T-cell (primary cell): ENCODE measurements around the gene SPSB2. TPM values are rescaled to one million over a fixed set of nuclear protein-coding genes. Genes with fewer than 3 reads are reported as not detected.
"Not testable (repeated sequence)": the region's sequence is repeated elsewhere in the genome, so short reads cannot be mapped to it uniquely, and the experiment has no call there.

Source experiments
- ATAC-seq, 4 experiments: fragments of 200-7000 bp in 3 of 4; fragments of 150-1000 bp in 1 of 4; cut with Tn5 transposase; replicated peaks in 1 of 4; 1 replicate in 3 of 4; 2 replicates in 1 of 4; pipeline ENCODE4 v1.10.0; 2021; ENCODE audit warnings: moderate library complexity in 3 of 4, mild to moderate bottlenecking in 2 of 4, moderate number of reproducible peaks in 1 of 4
- CTCF ChIA-PET, 2 donors: fragments of 300-600 bp; sonication (Branson Sonifier 250); formaldehyde crosslinking; loops; one replicate each; lab custom pipeline; 2022; ENCODE audit warnings: antibody characterized with exemption in 2 of 2; lab: Charles Lee
- POLR2A ChIA-PET, 2 donors: fragments of 300-600 bp; sonication (Branson Sonifier 250); formaldehyde crosslinking; loops; one replicate each; lab custom pipeline; 2022; ENCODE audit warnings: antibody characterized with exemption in 2 of 2; lab: Charles Lee
- DNase-seq, 35 experiments: peaks; one replicate each; pipeline versions ENCODE4 v3.0.0 to v3.0.0-alpha.2; 2013 to 2023
- H3K27ac ChIP-seq: one replicate; pipeline ENCODE4 v1.5.1; 2013; ENCODE audit warnings: low read length
- H3K27me3 ChIP-seq, 2 experiments: replicated peaks in 1 of 2; 1 replicate in 1 of 2; 2 replicates in 1 of 2; pipeline versions ENCODE4 v1.6.1 to v1.7.0; 2013; ENCODE audit warnings: low read length in 1 of 2, mixed read lengths in 1 of 2; ENCODE audit not compliant: control insufficient read depth in 2 of 2, insufficient read depth in 2 of 2; ENCODE audit errors: extremely low read depth in 1 of 2
- H3K36me3 ChIP-seq, 2 donors: 1 replicate in 1 of 2; 2 replicates in 1 of 2; pipeline versions ENCODE4 v1.6.1 to v1.7.0; 2013; ENCODE audit warnings: low read length in 1 of 2; ENCODE audit not compliant: control insufficient read depth in 2 of 2, insufficient read depth in 1 of 2; ENCODE audit errors: extremely low read depth in 1 of 2
- H3K4me1 ChIP-seq, 2 experiments: 1 replicate in 1 of 2; 2 replicates in 1 of 2; pipeline versions ENCODE4 v1.6.1 to v1.7.0; 2013; ENCODE audit warnings: low read length in 2 of 2, mixed read lengths in 1 of 2; ENCODE audit not compliant: insufficient read depth in 2 of 2, control insufficient read depth in 1 of 2; ENCODE audit errors: extremely low read depth in 1 of 2
- H3K4me3 ChIP-seq, 2 donors: 1 replicate in 1 of 2; 2 replicates in 1 of 2; pipeline versions ENCODE4 v1.5.1 to v1.7.0; 2013; ENCODE audit warnings: mild to moderate bottlenecking in 2 of 2, low read length in 1 of 2, moderate library complexity in 1 of 2; ENCODE audit not compliant: control insufficient read depth in 1 of 2; ENCODE audit errors: extremely low read depth in 1 of 2
- H3K9me3 ChIP-seq: 2 replicates; pipeline ENCODE4 v1.7.0; 2013
- H3K27ac Mint-ChIP-seq, 2 donors: one replicate each; pipeline ENCODE4 v1.8.0; 2020 to 2021; ENCODE audit warnings: mild to moderate bottlenecking in 2 of 2, mixed read lengths in 2 of 2
- H3K27me3 Mint-ChIP-seq, 2 donors: one replicate each; pipeline ENCODE4 v1.8.0; 2021 to 2022; ENCODE audit warnings: mixed read lengths in 2 of 2
- H3K36me3 Mint-ChIP-seq: one replicate; pipeline ENCODE4 v1.8.0; 2021; ENCODE audit warnings: mixed read lengths
- H3K4me1 Mint-ChIP-seq, 3 donors: one replicate each; pipeline ENCODE4 v1.8.0; 2020 to 2022; ENCODE audit warnings: mixed read lengths in 3 of 3, mild to moderate bottlenecking in 1 of 3
- H3K4me3 Mint-ChIP-seq, 3 donors: one replicate each; pipeline ENCODE4 v1.8.0; 2020 to 2022; ENCODE audit warnings: mild to moderate bottlenecking in 3 of 3, mixed read lengths in 3 of 3, moderate library complexity in 3 of 3
- H3K9me3 Mint-ChIP-seq, 3 donors: one replicate each; pipeline ENCODE4 v1.8.0; 2020 to 2022; ENCODE audit warnings: mixed read lengths in 3 of 3
- WGBS: methylation state at CpG from one replicate; pipeline ENCODE4 v1.1.5; 2013; ENCODE audit warnings: missing lambda C conversion rate; ENCODE audit not compliant: insufficient coverage; 5-methylcytosine and 5-hydroxymethylcytosine counted together
- total RNA-seq, 35 experiments: library from RNA in 6 of 35; stranded (reverse) in 6 of 35; fragments of 120-200 nt in 1 of 35; gene quantifications; one replicate each; pipeline versions ENCODE4 v1.2.1 to v1.2.4 and lab custom pipeline; 2013 to 2026

Gene SPSB2
- total RNA-seq, 5 donors from 2014 or later (not counting 1 experiment from before 2014, with no cell fraction given): 6.2 to 25.9 (median 21.8) TPM

GRCh38 chr12:6887460-6887859 lies 14.4 kb upstream of the SPSB2 start:
- WGBS: 96% methylated on average over 4 of the region's 8 CpGs
- CTCF ChIA-PET: interaction anchor here in 1 of 2 donors (0.6 kb wide), 1 partner anchor 209 kb away, joined by 4 read pairs; no protein-coding TSS in a partner anchor

GRCh38 chr12:6886206-6886999 lies 13.3 kb upstream of the SPSB2 start:
- ChIA-PET POLR2A (interaction anchor here in 1 of 2 donors (0.8 kb wide), 1 partner anchor 813 kb away, joined by 4 read pairs; no protein-coding TSS in a partner anchor), CTCF (interaction anchor here (0.6 to 0.7 kb wide), 2 partner anchors 134 to 210 kb away, joined by 3 to 4 read pairs; no protein-coding TSS in a partner anchor)
- not testable (repeated sequence) for H3K4me3 Mint-ChIP-seq, H3K27ac ChIP-seq, H3K27me3 ChIP-seq, H3K9me3 Mint-ChIP-seq, ATAC-seq, H3K9me3 ChIP-seq, H3K4me3 ChIP-seq, DNase-seq, H3K27me3 Mint-ChIP-seq, H3K36me3 Mint-ChIP-seq, H3K27ac Mint-ChIP-seq, H3K4me1 ChIP-seq, H3K36me3 ChIP-seq
- peaks cover 8 to 10% (median 10%) of the 10 kb centered on the region in 3 donors for H3K4me1 Mint-ChIP-seq
- no CpG with 5 or more reads among the region's 15 CpGs for WGBS

More at GRCh38 chr12:6887460-6887859, 14.4 kb upstream of the SPSB2 start:
- Histone ChIP-seq H3K9me3 (no peaks in the 10 kb centered on the region), H3K27me3 (no peaks in the 10 kb centered on the region), H3K27ac (no peak overlapping the region), H3K4me1 (peaks cover 3 to 16% of the 10 kb centered on the region in 2 experiments), H3K4me3 (no peak overlapping the region), H3K36me3 (peaks cover 4 to 10% of the 10 kb centered on the region in 2 donors)
- H3K4me3 Mint-ChIP-seq: no peak overlapping the region
- peaks cover 13% of the 10 kb centered on the region in 3 donors for H3K4me1 Mint-ChIP-seq
- ATAC-seq (no peak), DNase-seq (no peak)
- peaks cover 3% of the 10 kb centered on the region for H3K36me3 Mint-ChIP-seq
- POLR2A ChIA-PET: interaction anchor here in 1 of 2 donors (0.7 kb wide), 1 partner anchor 17 kb away, joined by 3 read pairs; no protein-coding TSS in a partner anchor
- H3K27ac Mint-ChIP-seq: no peak overlapping the region
- no peaks in the 10 kb centered on the region for H3K27me3 Mint-ChIP-seq
- H3K9me3 Mint-ChIP-seq: no peaks in the 10 kb centered on the region

GRCh38 chr12:6884539-6884938 lies 11.4 kb upstream of the SPSB2 start:
- H3K4me3 ChIP-seq: no peak overlapping the region
- no peaks in the 10 kb centered on the region for H3K9me3 ChIP-seq
- 97% methylated on average over 16 of the region's 22 CpGs for WGBS
- H3K27me3 Mint-ChIP-seq: no peaks in the 10 kb centered on the region
- H3K4me1 ChIP-seq: no peaks in the 10 kb centered on the region
- ATAC-seq (no peak), DNase-seq (no peak)
- H3K27ac Mint-ChIP-seq: no peak overlapping the region
- no peaks in the 10 kb centered on the region for H3K27me3 ChIP-seq
- peaks cover 3% of the 10 kb centered on the region for H3K36me3 Mint-ChIP-seq
- ChIA-PET CTCF (interaction anchor here in 1 of 2 donors (0.7 to 0.9 kb wide), 2 partner anchors 53 to 229 kb away, joined by 3 read pairs; no protein-coding TSS in a partner anchor), POLR2A (no interaction called here)
- H3K36me3 ChIP-seq: peaks cover 4 to 10% of the 10 kb centered on the region in 2 donors
- no peaks in the 10 kb centered on the region for H3K9me3 Mint-ChIP-seq
- H3K27ac ChIP-seq: no peak overlapping the region
- no peaks in the 10 kb centered on the region for H3K4me1 Mint-ChIP-seq
- H3K4me3 Mint-ChIP-seq: no peak overlapping the region

DNA sequence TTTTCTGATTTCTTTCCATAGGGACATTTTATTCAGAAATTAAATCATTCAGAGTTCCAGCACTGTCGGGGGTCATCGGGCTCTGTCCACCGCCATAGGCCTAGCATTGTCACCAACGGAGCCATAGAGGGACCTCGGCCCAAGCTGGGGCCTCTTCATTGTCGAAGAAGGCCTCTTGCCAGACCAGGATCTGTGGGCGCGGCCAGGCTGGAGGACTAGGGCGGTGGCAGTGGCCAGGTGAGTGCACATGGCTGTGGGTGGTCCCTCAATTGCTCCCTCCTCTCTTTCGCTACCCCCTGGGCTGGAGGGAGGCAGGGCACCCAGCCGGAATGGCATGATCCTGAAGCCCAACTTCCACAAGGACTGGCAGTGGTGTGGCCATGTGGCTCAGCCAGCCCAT lies 10.6 kb upstream of the SPSB2 start:
- no peaks in the 10 kb centered on the region for H3K27me3 Mint-ChIP-seq
- H3K4me1 ChIP-seq: no peaks in the 10 kb centered on the region
- CTCF ChIA-PET: no interaction called here
- no peak for DNase-seq
- no peaks in the 10 kb centered on the region for H3K4me1 Mint-ChIP-seq
- no peaks in the 10 kb centered on the region for H3K27me3 ChIP-seq
- no peak for ATAC-seq
- no peaks in the 10 kb centered on the region for H3K9me3 ChIP-seq
- H3K27ac ChIP-seq: no peak overlapping the region
- WGBS: 100% methylated on average over 10 of the region's 11 CpGs
- no peaks in the 10 kb centered on the region for H3K9me3 Mint-ChIP-seq
- no peak overlapping the region for H3K27ac Mint-ChIP-seq
- H3K36me3 ChIP-seq: peaks cover 4 to 10% of the 10 kb centered on the region in 2 donors
- H3K4me3 ChIP-seq: no peak overlapping the region
- no peak overlapping the region for H3K4me3 Mint-ChIP-seq
- POLR2A ChIA-PET: no interaction called here
- H3K36me3 Mint-ChIP-seq: peaks cover 3% of the 10 kb centered on the region

GRCh38 chr12:6883252-6883651 lies 10.1 kb upstream of the SPSB2 start:
- H3K4me3 Mint-ChIP-seq: no peak overlapping the region
- no peak for DNase-seq
- Histone ChIP-seq H3K4me1 (no peaks in the 10 kb centered on the region), H3K36me3 (peaks cover 4 to 10% of the 10 kb centered on the region in 2 donors), H3K27me3 (no peaks in the 10 kb centered on the region), H3K4me3 (no peak overlapping the region), H3K9me3 (no peaks in the 10 kb centered on the region), H3K27ac (no peak overlapping the region)
- CTCF ChIA-PET: interaction anchor here in 1 of 2 donors (2.0 kb wide), 1 partner anchor 11 kb away, joined by 8 read pairs; the partner anchor contains the start of gene SPSB2
- no peak overlapping the region for H3K27ac Mint-ChIP-seq
- H3K9me3 Mint-ChIP-seq: no peaks in the 10 kb centered on the region
- no peaks in the 10 kb centered on the region for H3K4me1 Mint-ChIP-seq
- WGBS: 86% methylated on average over 3 of the region's 5 CpGs
- ATAC-seq: no peak
- POLR2A ChIA-PET: no interaction called here
- no peaks in the 10 kb centered on the region for H3K27me3 Mint-ChIP-seq
- peaks cover 3% of the 10 kb centered on the region for H3K36me3 Mint-ChIP-seq

DNA sequence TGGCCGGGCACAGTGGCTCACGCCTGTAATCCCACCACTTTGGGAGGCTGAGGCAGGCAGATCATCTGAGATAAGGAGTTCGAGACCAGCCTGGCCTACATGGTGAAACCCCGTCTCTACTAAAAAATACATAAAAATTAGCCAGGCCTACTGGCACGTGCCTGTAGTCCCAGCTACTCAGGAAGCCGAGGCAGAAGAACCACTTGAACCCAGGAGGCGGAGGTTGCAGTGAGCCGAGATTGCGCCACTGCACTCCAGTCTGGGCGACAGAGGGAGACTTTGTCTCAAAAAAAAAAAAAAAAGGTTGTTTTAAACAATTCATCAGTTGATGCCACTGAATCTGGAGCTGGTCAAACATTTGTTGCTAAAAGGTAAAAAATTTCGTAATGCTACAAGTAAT lies 6.7 kb upstream of the SPSB2 start:
- ATAC-seq, H3K9me3 Mint-ChIP-seq, H3K27ac Mint-ChIP-seq, H3K4me3 Mint-ChIP-seq, H3K4me1 ChIP-seq, POLR2A ChIA-PET, H3K4me3 ChIP-seq, DNase-seq, H3K27ac ChIP-seq, H3K4me1 Mint-ChIP-seq, H3K9me3 ChIP-seq, H3K27me3 ChIP-seq, H3K36me3 Mint-ChIP-seq, H3K27me3 Mint-ChIP-seq: not testable (repeated sequence)
- WGBS: 100% methylated on average over 6 of the region's 11 CpGs
- CTCF ChIA-PET: interaction anchor here in 1 of 2 donors (0.6 kb wide), 1 partner anchor 248 kb away, joined by 3 read pairs; no protein-coding TSS in a partner anchor
- peaks cover 4 to 12% of the 10 kb centered on the region in 2 donors for H3K36me3 ChIP-seq
